Esophagus (tissue), 2 donors: ENCODE results near the gene TRUB1. TPM values are rescaled to one million over a fixed set of nuclear protein-coding genes. Genes with fewer than 3 reads are reported as not detected.

Experiments used
- H3K27ac ChIP-seq, 2 donors: one replicate each; pipeline ENCODE4 v1.5.1; 2013; ENCODE audit warnings: low read depth in 2 of 2, mild to moderate bottlenecking in 2 of 2, inconsistent platforms in 1 of 2, low read length in 1 of 2, moderate library complexity in 1 of 2
- H3K27me3 ChIP-seq, 2 donors: one replicate each; pipeline ENCODE4 v1.6.1; 2013; ENCODE audit warnings: low read length in 2 of 2, control low read depth in 1 of 2, mild to moderate bottlenecking in 1 of 2; ENCODE audit not compliant: insufficient read depth in 2 of 2, control insufficient read depth in 1 of 2
- H3K36me3 ChIP-seq, 2 donors: one replicate each; pipeline ENCODE4 v1.6.1; 2013; ENCODE audit warnings: low read length in 1 of 2; ENCODE audit not compliant: control insufficient read depth in 2 of 2, insufficient read depth in 2 of 2
- H3K4me1 ChIP-seq, 2 donors: one replicate each; pipeline ENCODE4 v1.6.1; 2013; ENCODE audit warnings: low read length in 1 of 2; ENCODE audit not compliant: control insufficient read depth in 2 of 2, insufficient read depth in 2 of 2
- H3K4me3 ChIP-seq, 2 donors: one replicate each; pipeline ENCODE4 v1.5.1; 2013; ENCODE audit warnings: low read length in 2 of 2, mild to moderate bottlenecking in 2 of 2, low read depth in 1 of 2, moderate library complexity in 1 of 2
- H3K9me3 ChIP-seq, 2 donors: one replicate each; pipeline ENCODE4 v1.6.1; 2013; ENCODE audit warnings: mild to moderate bottlenecking in 2 of 2, low read depth in 1 of 2, low read length in 1 of 2, moderate library complexity in 1 of 2; ENCODE audit not compliant: control insufficient read depth in 2 of 2, insufficient read depth in 1 of 2
- WGBS, 2 donors: extraction: QIAGEN DNeasy Blood & Tissue Kit; methylation state at CpG; one replicate each; pipeline ENCODE4 v1.1.7; 2013; 5-methylcytosine and 5-hydroxymethylcytosine counted together
- polyA plus RNA-seq, 2 donors: library from polyadenylated mRNA; stranded (reverse); fragments of 200-250 nt; gene quantifications; one replicate each; pipeline ENCODE4 v1.2.3, GENCODE V29; 2013
- donor health status: healthy with polysubstance abuse.
- donor health status: Bipolar disorder and iron deficiency.

The TRUB1 gene
- polyA plus RNA-seq, 2 donors = 4.0 to 6.0 TPM

DNA sequence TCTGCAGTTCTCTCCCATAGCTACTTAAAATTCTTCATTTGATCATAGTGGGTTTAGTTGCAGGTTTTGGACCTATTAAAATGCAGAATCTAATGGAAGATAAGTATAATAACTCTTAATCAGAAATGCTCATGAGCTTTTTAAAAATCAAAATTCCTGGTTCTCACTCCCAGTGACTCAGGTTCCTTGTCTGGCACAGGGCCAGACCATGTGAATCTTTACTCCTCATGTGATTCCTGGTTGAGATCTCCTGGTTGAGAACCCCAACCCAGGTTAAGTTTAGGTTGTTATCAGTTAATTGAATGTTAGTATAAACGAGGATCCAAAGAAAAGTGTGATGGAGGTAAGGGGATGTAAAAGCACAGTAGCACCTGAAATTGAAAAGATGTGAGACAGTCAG lies 17.5 kb upstream of the TRUB1 start:
- no peaks in the 10 kb centered on the region for H3K9me3 ChIP-seq
- no peak overlapping the region for H3K27ac ChIP-seq
- no peaks in the 10 kb centered on the region for H3K27me3 ChIP-seq
- H3K4me1 ChIP-seq = no peaks in the 10 kb centered on the region
- H3K4me3 ChIP-seq = no peak overlapping the region
- 69 to 75% methylated on average over 1 of the region's 1 CpG for WGBS, 2 donors
- H3K36me3 ChIP-seq = no peaks in the 10 kb centered on the region

GRCh38 chr10:114922003-114922402 lies 16.0 kb upstream of the TRUB1 start:
- Histone ChIP-seq H3K36me3 (no peaks in the 10 kb centered on the region), H3K27me3 (no peaks in the 10 kb centered on the region), H3K27ac (no peak overlapping the region), H3K4me3 (no peak overlapping the region), H3K4me1 (no peaks in the 10 kb centered on the region), H3K9me3 (no peaks in the 10 kb centered on the region)
- WGBS, 2 donors = 62 to 70% methylated on average over 4 of the region's 4 CpGs

- H3K9me3 ChIP-seq = no peaks in the 10 kb centered on the region
- no peaks in the 10 kb centered on the region for H3K4me1 ChIP-seq
- 76 to 85% methylated on average over 2 of the region's 2 CpGs for WGBS, 2 donors
- no peaks in the 10 kb centered on the region for H3K36me3 ChIP-seq
- H3K27me3 ChIP-seq = no peaks in the 10 kb centered on the region
- H3K27ac ChIP-seq = no peak overlapping the region
- no peak overlapping the region for H3K4me3 ChIP-seq
Measured at GRCh38 chr10:114923551-114923950, 14.4 kb upstream of the TRUB1 start.

GRCh38 chr10:114925587-114926586 lies 12.1 kb upstream of the TRUB1 start:
- Histone ChIP-seq H3K27me3 (no peaks in the 10 kb centered on the region), H3K27ac (no peak overlapping the region), H3K36me3 (no peaks in the 10 kb centered on the region), H3K4me3 (no peak overlapping the region), H3K4me1 (no peaks in the 10 kb centered on the region), H3K9me3 (no peaks in the 10 kb centered on the region)
- whole genome bisulfite sequencing, 2 donors = 51 to 58% methylated on average over 3 of the region's 3 CpGs

- Histone ChIP-seq H3K27me3 (no peaks in the 10 kb centered on the region), H3K4me1 (no peaks in the 10 kb centered on the region), H3K4me3 (no peak overlapping the region), H3K9me3 (no peaks in the 10 kb centered on the region), H3K27ac (no peak overlapping the region), H3K36me3 (no peaks in the 10 kb centered on the region)
- 63 to 65% methylated on average over 2 of the region's 2 CpGs for WGBS, 2 donors
Measured at GRCh38 chr10:114928818-114929217, 9.2 kb upstream of the TRUB1 start.

DNA sequence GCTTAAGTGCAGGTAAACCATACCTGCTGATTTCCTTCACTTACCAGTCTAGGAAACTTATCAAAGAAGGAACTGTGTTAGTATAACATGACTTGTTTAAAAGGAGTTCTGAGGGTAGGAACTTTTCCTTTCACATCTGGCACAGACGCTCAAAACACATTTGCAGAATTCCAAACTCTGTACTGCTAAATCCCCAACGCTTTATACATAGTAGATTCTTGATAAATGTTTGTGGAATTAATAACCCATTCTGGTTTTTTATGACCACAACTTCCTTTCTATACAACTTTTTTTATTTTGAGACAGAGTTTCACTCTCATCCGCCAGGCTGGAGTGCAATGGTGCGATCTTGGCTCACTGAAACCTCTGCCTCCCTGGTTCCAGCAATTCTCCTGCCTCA lies 7.7 kb upstream of the TRUB1 start:
- Histone ChIP-seq H3K4me1 (no peaks in the 10 kb centered on the region), H3K4me3 (no peak overlapping the region), H3K27ac (no peak overlapping the region), H3K9me3 (no peaks in the 10 kb centered on the region), H3K36me3 (no peaks in the 10 kb centered on the region), H3K27me3 (no peaks in the 10 kb centered on the region)
- 79 to 80% methylated on average over 4 of the region's 4 CpGs for WGBS, 2 donors

DNA sequence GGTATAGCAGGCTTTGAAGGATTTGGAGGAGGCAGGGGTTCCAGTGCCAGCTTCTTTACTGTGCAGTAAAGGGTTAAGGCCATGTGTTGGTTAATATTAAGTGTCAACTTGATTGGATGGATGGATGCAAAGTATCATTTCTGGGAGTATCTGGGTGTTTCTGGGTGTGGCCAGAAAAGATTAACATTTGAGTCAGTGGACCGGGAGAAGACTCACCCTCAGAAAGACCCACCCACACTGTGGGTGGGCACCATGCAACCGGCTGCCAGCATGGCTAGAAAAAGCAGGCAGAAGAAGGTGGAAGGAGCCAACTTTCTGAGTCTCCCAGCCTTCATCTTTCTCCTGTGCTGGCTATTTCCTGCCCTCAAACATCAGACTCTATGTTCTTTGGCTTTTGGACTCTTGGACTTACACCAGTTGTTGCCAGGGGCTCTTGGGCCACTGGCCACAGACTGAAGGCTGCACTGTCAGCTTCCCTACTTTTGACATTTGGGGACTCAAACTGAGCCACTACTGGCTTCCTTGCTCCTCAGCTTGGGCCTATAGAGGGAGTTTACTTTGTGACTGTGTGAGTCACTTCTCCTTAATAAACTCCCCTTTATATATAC lies 6.8 kb upstream of the TRUB1 start:
- 41 to 58% methylated on average over 2 of the region's 2 CpGs for WGBS, 2 donors
- Histone ChIP-seq H3K4me3 (no peak overlapping the region), H3K27ac (no peak overlapping the region), H3K36me3 (no peaks in the 10 kb centered on the region), H3K4me1 (no peaks in the 10 kb centered on the region), H3K9me3 (no peaks in the 10 kb centered on the region), H3K27me3 (no peaks in the 10 kb centered on the region)

GRCh38 chr10:114932225-114932624 lies 5.8 kb upstream of the TRUB1 start:
- no peaks in the 10 kb centered on the region for H3K27me3 ChIP-seq
- no peaks in the 10 kb centered on the region for H3K4me1 ChIP-seq
- no peak overlapping the region for H3K27ac ChIP-seq
- H3K9me3 ChIP-seq = no peaks in the 10 kb centered on the region
- no peaks in the 10 kb centered on the region for H3K36me3 ChIP-seq
- no peak overlapping the region for H3K4me3 ChIP-seq

DNA sequence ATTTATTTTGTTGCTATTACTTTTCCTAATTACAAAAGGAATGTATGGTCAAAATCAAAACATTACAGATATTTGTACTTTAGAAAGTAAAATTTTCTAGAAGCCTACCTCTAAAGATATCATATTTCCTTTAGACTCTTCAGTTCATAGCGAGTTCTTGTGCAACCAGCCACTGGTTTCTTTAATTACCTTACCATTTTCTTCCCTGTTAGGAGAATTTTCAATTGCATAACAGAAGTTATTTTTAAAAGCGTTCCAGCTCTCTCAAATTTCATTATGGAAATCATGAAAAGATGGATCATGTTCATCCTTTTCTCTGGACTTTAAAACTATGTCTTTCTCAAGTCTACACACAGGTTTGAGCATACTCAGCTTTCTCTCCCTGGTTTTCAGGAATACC lies 5.0 kb upstream of the TRUB1 start:
- no peaks in the 10 kb centered on the region for H3K27me3 ChIP-seq
- no peak overlapping the region for H3K27ac ChIP-seq
- H3K36me3 ChIP-seq = no peaks in the 10 kb centered on the region
- 74 to 84% methylated on average over 2 of the region's 2 CpGs for WGBS, 2 donors
- no peak overlapping the region for H3K4me3 ChIP-seq
- no peaks in the 10 kb centered on the region for H3K4me1 ChIP-seq
- no peaks in the 10 kb centered on the region for H3K9me3 ChIP-seq
